Endothelial cell of hepatic sinusoid (primary cell): ENCODE results near the gene NLRC5.
"Not testable (repeated sequence)": the region's sequence is repeated elsewhere in the genome, so short reads cannot be mapped to it uniquely, and the experiment has no call there.

Experiments used
- in situ Hi-C: cut with HindIII; loops from 2 replicates; pipeline ENCODE4 v1.10.0; 2017; ENCODE audit warnings: low sequenced_read_pairs

NLRC5 gene

GRCh38 chr16:57091975-57092785, 102.8 kb downstream of the NLRC5 start, which contains the start of gene CPNE2:
CPNE2 (plus strand) TSS chr16:57092583; CDS start chr16:57110743, 18,160 bp downstream.
- in situ Hi-C loops: no loop called here

GRCh38 chr16:57092786-57093411, 103.5 kb downstream of the NLRC5 start:
- in situ Hi-C loops: no loop called here

DNA sequence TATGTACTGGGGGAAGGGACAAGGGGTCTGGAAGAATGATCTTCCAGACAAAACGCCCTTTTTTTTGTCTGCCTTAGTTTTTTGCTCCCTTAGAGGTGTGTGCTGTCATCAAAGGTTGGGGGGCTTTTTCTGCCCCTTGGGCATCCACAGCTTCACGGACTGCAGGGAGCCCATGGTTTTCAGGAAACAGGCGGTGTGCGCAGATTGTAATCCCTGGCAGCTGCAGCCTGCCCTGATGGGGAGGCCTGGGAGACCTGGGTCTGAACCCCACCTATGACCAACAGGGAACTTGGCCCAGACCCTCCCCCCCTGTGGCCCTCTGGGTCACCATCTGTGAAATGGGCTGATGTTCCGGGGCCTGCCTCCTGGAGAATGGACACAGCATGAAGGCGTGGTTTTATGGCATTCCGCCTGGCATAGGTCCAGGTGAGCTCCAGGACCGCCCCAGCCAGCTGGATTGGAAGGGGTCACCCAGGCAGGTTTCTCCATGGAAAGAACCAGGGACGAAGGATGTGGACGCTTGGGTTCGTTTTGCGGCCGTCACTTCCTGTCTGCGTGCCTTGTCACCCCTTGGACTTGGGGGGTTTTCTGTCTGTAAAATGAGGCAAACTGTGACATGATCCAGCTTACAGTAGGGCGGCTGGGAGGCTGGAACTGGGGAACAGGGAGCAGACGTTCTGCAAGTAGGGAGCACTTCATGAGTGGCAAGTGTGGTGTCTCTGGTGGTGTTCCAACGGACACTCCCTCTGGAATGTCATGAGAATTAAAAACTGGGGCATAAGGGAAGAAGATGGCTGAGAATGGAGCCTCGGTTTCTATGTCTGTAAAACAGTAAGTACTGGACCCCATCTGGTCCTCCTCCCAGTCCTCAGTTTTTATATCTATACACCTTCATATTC, 104.6 kb downstream of the NLRC5 start:
- in situ Hi-C loops: no loop called here

- in situ Hi-C loops: no loop called here
Observed at GRCh38 chr16:57094911-57095310, 105.6 kb downstream of the NLRC5 start.

GRCh38 chr16:57096192-57096591, 106.8 kb downstream of the NLRC5 start:
- in situ Hi-C loops: no loop called here

DNA sequence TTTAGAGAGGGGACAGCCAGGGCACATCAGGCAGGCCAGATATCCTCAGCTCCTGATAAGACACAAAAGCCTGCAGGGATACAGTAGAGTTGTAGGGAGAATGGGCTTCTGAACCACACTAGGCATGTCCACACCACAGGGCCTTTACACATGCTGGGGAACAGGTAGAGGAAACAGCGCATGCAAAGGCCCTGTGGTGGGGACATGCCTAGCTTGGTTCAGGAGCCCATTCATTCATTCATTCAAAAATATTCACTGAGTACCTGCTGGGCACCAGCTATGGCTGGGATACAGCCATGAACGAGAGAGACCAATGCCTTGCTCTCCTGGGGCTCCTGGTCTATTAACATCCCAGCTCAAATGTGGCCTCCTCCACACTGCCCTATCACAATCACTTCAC, 107.4 kb downstream of the NLRC5 start:
- in situ Hi-C loops: no loop called here

- in situ Hi-C loops: no loop called here
Observed at GRCh38 chr16:57098188-57098841, 109.0 kb downstream of the NLRC5 start.

DNA sequence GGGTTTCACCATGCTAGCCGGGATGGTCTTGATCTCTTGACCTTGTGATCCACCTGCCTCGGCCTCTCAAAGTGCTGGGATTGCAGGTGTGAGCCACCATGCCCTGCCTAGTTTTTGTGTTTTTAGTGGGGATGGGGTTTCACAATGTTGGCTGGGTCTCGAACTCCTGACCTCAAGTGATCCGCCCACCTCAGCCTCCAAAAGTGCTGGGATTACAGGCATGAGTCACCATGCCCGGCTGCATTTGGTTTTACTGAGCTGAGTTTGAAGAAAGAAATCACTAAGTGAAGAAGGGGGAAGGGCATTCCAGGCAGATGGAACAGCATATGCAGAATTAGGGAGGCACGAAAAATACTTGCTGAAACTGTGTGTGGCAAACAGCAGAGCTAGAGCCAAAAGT, 110.6 kb downstream of the NLRC5 start:
- in situ Hi-C loops: not testable (repeated sequence)

- in situ Hi-C loops: no loop called here
Observed at GRCh38 chr16:57100445-57100844, 111.1 kb downstream of the NLRC5 start.

DNA sequence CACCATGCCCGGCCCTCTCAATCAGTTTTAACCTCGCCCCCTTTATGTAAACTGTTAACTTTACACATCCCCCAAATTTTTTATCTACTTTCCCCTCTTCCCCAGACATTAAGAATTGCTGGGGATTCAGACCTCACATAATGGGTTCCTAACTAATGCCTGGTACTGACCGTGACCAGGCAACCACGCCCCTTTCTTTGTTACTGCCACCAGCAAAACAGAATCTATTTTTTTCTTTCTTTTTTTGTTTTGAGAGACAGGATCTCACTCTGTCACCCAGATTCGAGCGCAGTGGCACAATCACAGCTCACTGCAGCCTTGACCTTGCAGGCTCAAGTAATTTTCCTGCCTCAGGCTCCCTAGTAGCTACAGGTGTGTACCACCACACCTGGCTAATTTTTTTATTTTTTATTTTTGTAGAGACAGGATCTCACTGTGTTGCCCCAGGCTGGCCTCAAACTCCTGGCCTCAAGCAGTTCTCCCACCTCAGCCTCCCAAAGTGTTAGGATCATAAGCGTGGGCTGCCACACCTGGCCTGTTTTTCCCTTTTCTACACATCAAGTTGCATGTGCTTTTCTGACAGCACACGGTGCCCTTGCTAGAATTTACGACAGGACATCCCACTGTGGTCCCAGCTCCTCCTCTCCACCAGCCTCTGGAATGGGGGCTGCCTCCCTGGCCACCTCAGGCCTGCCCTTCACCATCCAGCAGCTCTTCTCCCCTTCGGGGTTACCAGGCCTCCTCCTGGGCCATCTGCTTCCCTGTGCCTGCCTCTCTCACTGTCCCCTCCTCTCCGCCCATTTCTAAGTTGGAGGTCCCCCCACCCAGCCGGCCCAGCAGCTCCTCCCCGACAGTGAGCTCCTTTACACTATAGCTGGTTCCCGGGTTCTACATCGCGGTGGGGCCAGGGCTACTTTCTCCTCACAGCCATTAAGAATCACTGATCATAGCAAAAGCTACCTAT, 113.8 kb downstream of the NLRC5 start:
- in situ Hi-C loops: no loop called here

DNA sequence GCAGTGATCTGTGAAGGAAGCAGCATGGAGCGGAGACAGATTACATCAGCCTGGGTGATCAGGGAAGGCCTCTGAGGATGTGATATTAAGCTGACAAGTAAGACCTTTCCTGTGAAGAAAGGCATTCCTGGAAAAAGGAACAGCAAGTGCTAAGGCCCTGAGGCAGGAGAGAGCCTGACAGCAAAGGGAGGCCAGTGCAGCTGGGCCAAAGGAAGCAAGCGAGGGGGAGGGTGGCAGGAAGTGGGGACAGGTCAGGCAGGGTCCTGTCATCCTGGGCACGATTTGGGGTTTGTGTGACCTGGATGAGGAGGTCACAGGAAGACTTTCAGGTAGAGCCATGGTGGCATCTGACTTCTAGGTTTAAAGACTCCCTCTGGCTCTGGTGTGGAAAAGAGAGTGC, 115.3 kb downstream of the NLRC5 start:
- in situ Hi-C loops: loop anchor here (5.0 kb wide), 2 partner anchors 43 to 78 kb away; no protein-coding TSS in a partner anchor

GRCh38 chr16:57105184-57105583, 115.8 kb downstream of the NLRC5 start:
- in situ Hi-C loops: loop anchor here (5.0 kb wide), 2 partner anchors 42 to 77 kb away; no protein-coding TSS in a partner anchor

DNA sequence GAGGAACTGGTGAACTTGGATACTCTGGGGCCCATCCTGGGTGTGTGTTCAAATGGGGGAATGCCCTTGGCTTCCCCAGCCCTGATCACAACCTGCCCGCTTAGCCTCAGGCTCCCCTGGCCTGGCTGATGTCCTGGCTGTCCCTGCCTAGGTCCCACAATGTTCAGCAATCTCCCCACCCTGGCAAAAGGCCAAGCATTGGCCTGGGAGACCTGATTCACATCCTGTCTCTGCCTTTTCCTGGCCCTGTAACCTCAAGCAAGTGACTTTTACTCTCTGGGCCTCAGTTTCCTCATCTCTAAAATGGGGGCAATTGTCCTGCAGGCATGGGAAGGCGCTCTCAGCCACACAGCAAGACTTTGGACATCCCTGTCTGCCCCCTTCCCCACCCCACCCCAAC, 117.4 kb downstream of the NLRC5 start:
- in situ Hi-C loops: loop anchor here (5.0 kb wide), 2 partner anchors 41 to 76 kb away; no protein-coding TSS in a partner anchor

- in situ Hi-C loops: loop anchor here (5.0 kb wide), 2 partner anchors 40 to 75 kb away; no protein-coding TSS in a partner anchor
Observed at GRCh38 chr16:57107321-57107922, 118.1 kb downstream of the NLRC5 start.

DNA sequence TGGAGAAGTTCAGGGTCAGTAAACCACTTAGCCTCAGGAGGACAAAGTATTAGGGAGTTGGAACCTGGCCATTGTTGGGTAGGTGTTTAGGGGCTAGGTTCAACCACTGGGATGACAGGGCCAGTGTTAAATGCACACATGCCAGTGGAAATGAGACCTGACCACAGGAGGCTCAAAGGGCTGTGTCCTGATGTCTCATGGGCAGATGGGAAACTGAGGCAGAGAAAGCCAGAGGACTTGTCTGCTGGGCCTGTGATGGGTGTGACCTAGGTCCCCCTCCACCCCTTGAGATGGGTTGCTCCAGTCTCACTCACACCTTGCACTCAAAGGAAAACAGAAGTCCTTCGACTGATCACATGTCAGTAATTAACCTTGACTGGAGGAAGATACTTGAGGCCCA, 119.1 kb downstream of the NLRC5 start:
- in situ Hi-C loops: loop anchor here (5.0 kb wide), 2 partner anchors 39 to 74 kb away; no protein-coding TSS in a partner anchor

DNA sequence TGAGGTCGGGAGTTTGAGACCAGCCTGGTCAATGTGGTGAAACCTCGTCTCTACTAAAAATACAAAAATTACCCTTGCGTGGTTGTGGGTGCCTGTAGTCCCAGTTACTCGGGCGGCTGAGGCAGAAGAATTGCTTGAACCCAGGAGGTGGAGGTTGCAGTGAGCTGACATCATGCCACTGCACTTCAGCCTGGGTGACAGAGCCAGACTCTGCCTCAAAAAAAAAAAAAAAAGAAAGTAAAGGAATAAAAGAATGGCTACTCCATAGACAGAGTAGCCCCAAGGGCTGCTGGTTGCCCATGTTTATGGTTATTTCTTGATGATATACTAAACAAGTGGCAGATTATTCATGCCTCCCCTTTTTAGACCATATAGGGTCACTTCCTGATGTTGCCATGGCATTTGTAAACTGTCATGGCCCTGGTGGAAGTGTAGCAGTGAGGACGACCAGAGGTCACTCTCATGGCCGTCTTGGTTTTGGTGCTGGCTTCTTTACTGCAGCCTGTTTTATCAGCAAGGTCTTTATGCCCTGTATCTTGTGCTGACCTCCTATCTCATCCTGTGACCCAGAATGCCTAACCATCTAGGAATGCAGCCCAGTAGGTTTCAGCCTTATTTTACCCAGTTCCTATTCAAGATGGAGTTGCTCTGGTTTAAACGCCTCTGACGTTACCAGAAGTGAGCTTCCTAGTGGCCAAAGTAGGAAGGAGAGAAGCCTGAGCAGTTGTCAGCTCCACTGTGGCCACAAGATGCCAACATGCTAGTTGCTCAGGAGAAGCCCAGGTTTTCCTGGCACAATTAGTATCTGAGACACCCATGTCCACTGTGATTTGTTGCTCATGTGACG, 120.1 kb downstream of the NLRC5 start:
- in situ Hi-C loops: loop anchor here (5.0 kb wide), 2 partner anchors 38 to 73 kb away; no protein-coding TSS in a partner anchor

- in situ Hi-C loops: no loop called here
Observed at GRCh38 chr16:57110937-57111336, 121.6 kb downstream of the NLRC5 start.

- in situ Hi-C loops: no loop called here
Observed at GRCh38 chr16:57111420-57111819, 122.1 kb downstream of the NLRC5 start.
